Breast epithelium (tissue), 3 donors: ENCODE measurements around the gene GLB1L2.

ENCODE experiments used
- POLR2A ChIP-seq: fragments of 450-650 bp; IDR thresholded peaks from one replicate; pipeline ENCODE4 v1.6.1; 2016; ENCODE audit warnings: antibody characterized with exemption, mild to moderate bottlenecking, moderate library complexity
- POLR2AphosphoS5 ChIP-seq, 3 donors: sonication (generic); formaldehyde crosslinking; IDR thresholded peaks; one replicate each; pipeline ENCODE4 v1.6.1; 2017; ENCODE audit warnings: antibody characterized with exemption in 3 of 3
- TF ChIP-seq, protein P1 (sequence below), 3 donors: fragments of 450-650 bp; IDR thresholded peaks; one replicate each; pipeline ENCODE4 v1.5.1; 2016 to 2017; ENCODE audit warnings: antibody characterized with exemption in 3 of 3, mild to moderate bottlenecking in 3 of 3, moderate library complexity in 3 of 3

DNA sequence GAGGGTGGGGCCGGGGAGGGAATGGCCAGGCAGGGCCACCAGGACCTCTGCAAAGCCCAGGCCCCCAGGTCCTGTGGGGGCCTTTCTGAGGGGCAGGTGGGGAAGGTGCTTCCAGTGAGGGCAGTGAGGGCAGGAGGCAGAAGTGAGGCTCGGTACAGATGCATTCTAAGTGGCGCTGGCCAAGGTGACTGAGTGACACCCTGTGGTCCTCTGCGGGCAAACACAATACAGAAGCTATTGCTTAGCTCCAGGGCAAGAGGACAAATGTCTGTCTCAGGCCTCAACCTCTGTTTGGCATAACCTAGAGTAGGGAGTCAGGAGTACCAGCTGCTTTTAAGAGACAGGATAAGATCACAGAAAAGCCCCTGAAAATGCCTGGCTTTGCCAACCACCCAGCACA lies 49.0 kb downstream of the GLB1L2 start:
- TF ChIP-seq POLR2A = no peak
- TF ChIP-seq, protein P1, sequence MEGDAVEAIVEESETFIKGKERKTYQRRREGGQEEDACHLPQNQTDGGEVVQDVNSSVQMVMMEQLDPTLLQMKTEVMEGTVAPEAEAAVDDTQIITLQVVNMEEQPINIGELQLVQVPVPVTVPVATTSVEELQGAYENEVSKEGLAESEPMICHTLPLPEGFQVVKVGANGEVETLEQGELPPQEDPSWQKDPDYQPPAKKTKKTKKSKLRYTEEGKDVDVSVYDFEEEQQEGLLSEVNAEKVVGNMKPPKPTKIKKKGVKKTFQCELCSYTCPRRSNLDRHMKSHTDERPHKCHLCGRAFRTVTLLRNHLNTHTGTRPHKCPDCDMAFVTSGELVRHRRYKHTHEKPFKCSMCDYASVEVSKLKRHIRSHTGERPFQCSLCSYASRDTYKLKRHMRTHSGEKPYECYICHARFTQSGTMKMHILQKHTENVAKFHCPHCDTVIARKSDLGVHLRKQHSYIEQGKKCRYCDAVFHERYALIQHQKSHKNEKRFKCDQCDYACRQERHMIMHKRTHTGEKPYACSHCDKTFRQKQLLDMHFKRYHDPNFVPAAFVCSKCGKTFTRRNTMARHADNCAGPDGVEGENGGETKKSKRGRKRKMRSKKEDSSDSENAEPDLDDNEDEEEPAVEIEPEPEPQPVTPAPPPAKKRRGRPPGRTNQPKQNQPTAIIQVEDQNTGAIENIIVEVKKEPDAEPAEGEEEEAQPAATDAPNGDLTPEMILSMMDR (IDR thresholded peaks at IDR 0.05) = no peak
- no peak for TF ChIP-seq POLR2AphosphoS5 (IDR thresholded peaks at IDR 0.05)
